ENCODE results near the gene OR52A1. TPM values are rescaled to one million over a fixed set of nuclear protein-coding genes. Genes with fewer than 3 reads are reported as not detected.
"Not testable (repeated sequence)": the region's sequence is repeated elsewhere in the genome, so short reads cannot be mapped to it uniquely, and the experiment has no call there.

The OR52A1 gene
- polyA plus RNA-seq, 3 donors, result not detected

DNA sequence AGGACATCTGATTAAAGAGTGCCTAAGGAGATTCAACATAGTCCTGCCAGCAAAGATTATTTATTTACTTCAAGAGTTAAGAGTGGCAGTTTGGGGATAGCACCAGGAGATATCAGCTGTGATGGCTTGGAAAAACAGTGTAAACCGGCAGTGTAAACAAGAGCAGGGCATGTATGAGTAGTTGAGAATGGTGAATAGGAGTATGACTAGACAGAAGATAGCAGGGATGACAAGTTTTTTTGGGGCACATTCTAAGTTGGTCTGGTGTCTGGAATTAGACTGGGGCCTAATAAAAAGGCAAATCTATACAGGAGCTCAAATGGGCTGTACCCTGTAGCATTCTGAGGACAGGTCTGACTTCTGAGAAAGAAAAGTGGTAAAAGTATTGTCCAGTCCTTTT lies 6.5 kb upstream of the OR52A1 start:
- WGBS (ENCODE audit: insufficient coverage), result no CpG with 5 or more reads among the region's 1 CpG
- intact Hi-C loops (cut with micrococcal nuclease); H3K79me2 ChIP-seq (ENCODE audit: insufficient read depth, low read length); H3K27me3 ChIP-seq (ENCODE audit: control insufficient read depth in 2 of 2, insufficient read depth in 2 of 2, low read length in 2 of 2); H3K9me3 ChIP-seq (replicated peaks in 1 of 2; ENCODE audit: control insufficient read depth in 1 of 2, insufficient read depth in 1 of 2, low read length in 2 of 2); H3K4me1 ChIP-seq (ENCODE audit: control insufficient read depth in 1 of 2, insufficient read depth in 2 of 2, low read length in 2 of 2); H3K9ac ChIP-seq (ENCODE audit: insufficient read depth, low read length, poor library complexity, severe bottlenecking); H3K4me3 ChIP-seq (replicated peaks in 1 of 3; ENCODE audit: low read depth in 2 of 3, low read length in 3 of 3); H3K27ac ChIP-seq (ENCODE audit: low read depth in 1 of 2, low read length in 2 of 2); H3K27me3 Mint-ChIP-seq (ENCODE audit: low read depth in 3 of 3); DNase-seq; H3K36me3 ChIP-seq (replicated peaks in 1 of 2; ENCODE audit: control insufficient read depth in 1 of 2, insufficient read depth in 2 of 2, low read length in 2 of 2); H3K27ac Mint-ChIP-seq; H3K4me3 Mint-ChIP-seq; H4K20me1 ChIP-seq (ENCODE audit: insufficient read depth, low read length); H2AFZ ChIP-seq (ENCODE audit: insufficient read depth, low read depth, low read length, poor library complexity, severe bottlenecking); H3K36me3 Mint-ChIP-seq; H3K4me1 Mint-ChIP-seq; H3K4me2 ChIP-seq (replicated peaks; ENCODE audit: extremely low read depth, low read length, poor library complexity, severe bottlenecking): not testable (repeated sequence)
- peaks cover 0 to 17% (median 6%) of the 10 kb centered on the region in 7 donors for H3K9me3 Mint-ChIP-seq

DNA sequence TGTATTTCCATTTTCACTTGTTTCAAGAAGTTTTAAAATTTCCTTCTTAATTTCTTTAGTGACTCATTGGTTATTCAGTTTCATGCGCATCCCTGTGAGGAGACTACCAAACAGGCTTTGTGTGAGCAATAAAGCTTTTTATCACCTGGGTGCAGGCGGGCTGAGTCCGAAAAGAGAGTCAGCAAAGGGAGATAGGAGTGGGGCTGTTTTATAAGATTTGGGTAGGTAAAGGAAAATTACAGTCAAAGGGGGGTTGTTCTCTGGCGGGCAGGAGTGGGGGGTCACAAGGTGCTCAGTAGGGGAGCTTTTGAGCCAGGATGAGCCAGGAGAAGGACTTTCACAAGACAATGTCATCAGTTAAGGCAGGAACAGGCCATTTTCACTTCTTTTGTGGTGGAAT lies 5.7 kb upstream of the OR52A1 start:
- H3K4me3 Mint-ChIP-seq, result not testable (repeated sequence)

DNA sequence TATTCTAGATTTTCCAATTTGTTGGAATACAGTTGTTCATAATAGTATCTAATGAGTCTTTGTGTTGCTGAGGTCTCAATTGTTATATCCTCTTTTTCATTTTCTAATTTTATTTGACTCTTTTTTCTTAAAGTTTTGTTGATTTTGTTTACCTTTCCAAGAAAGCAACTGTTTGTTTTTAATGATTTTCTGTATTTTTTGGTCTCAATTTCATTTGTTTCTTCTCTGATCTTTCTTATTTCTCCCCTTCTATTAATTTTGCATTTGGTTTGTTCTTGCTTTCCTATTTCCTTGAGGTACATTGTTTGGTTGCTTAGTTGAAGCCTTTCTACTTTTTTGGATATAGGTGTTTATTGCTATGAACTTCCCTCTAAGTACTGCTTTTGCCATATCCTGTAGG lies 5.2 kb upstream of the OR52A1 start:
- H2AFZ ChIP-seq (ENCODE audit: insufficient read depth, low read depth, low read length, poor library complexity, severe bottlenecking), result no peak overlapping the region

More for the DNA sequence above, 5.7 kb upstream of the OR52A1 start:
- H3K79me2 ChIP-seq (ENCODE audit: insufficient read depth, low read length); DNase-seq; H3K4me1 ChIP-seq (ENCODE audit: control insufficient read depth in 1 of 2, insufficient read depth in 2 of 2, low read length in 2 of 2); H2AFZ ChIP-seq (ENCODE audit: insufficient read depth, low read depth, low read length, poor library complexity, severe bottlenecking); intact Hi-C loops (cut with micrococcal nuclease); H3K27ac ChIP-seq (ENCODE audit: low read depth in 1 of 2, low read length in 2 of 2); H3K4me1 Mint-ChIP-seq; H3K4me3 ChIP-seq (replicated peaks in 1 of 3; ENCODE audit: low read depth in 2 of 3, low read length in 3 of 3); H3K27ac Mint-ChIP-seq; H4K20me1 ChIP-seq (ENCODE audit: insufficient read depth, low read length); H3K4me2 ChIP-seq (replicated peaks; ENCODE audit: extremely low read depth, low read length, poor library complexity, severe bottlenecking); H3K27me3 Mint-ChIP-seq (ENCODE audit: low read depth in 3 of 3); H3K27me3 ChIP-seq (ENCODE audit: control insufficient read depth in 2 of 2, insufficient read depth in 2 of 2, low read length in 2 of 2); H3K36me3 Mint-ChIP-seq; H3K36me3 ChIP-seq (replicated peaks in 1 of 2; ENCODE audit: control insufficient read depth in 1 of 2, insufficient read depth in 2 of 2, low read length in 2 of 2); H3K9ac ChIP-seq (ENCODE audit: insufficient read depth, low read length, poor library complexity, severe bottlenecking); H3K9me3 ChIP-seq (replicated peaks in 1 of 2; ENCODE audit: control insufficient read depth in 1 of 2, insufficient read depth in 1 of 2, low read length in 2 of 2): not testable (repeated sequence)
- peaks cover 0 to 17% (median 6%) of the 10 kb centered on the region in 7 donors for H3K9me3 Mint-ChIP-seq
- WGBS (ENCODE audit: insufficient coverage), result 82% methylated on average over 2 of the region's 4 CpGs

More for the DNA sequence above, 5.2 kb upstream of the OR52A1 start:
- TF ChIP-seq, protein P1, sequence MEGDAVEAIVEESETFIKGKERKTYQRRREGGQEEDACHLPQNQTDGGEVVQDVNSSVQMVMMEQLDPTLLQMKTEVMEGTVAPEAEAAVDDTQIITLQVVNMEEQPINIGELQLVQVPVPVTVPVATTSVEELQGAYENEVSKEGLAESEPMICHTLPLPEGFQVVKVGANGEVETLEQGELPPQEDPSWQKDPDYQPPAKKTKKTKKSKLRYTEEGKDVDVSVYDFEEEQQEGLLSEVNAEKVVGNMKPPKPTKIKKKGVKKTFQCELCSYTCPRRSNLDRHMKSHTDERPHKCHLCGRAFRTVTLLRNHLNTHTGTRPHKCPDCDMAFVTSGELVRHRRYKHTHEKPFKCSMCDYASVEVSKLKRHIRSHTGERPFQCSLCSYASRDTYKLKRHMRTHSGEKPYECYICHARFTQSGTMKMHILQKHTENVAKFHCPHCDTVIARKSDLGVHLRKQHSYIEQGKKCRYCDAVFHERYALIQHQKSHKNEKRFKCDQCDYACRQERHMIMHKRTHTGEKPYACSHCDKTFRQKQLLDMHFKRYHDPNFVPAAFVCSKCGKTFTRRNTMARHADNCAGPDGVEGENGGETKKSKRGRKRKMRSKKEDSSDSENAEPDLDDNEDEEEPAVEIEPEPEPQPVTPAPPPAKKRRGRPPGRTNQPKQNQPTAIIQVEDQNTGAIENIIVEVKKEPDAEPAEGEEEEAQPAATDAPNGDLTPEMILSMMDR (IDR thresholded peaks at IDR 0.05), result no peak
- peaks cover 0 to 17% (median 6%) of the 10 kb centered on the region in 7 donors for H3K9me3 Mint-ChIP-seq
- H3K27ac Mint-ChIP-seq, result no peak overlapping the region
- no peak overlapping the region for H3K9ac ChIP-seq (ENCODE audit: insufficient read depth, low read length, poor library complexity, severe bottlenecking)
- no peaks in the 10 kb centered on the region for H3K4me1 Mint-ChIP-seq
- no peaks in the 10 kb centered on the region for H3K27me3 ChIP-seq (ENCODE audit: control insufficient read depth in 2 of 2, insufficient read depth in 2 of 2, low read length in 2 of 2)
- no peaks in the 10 kb centered on the region for H3K9me3 ChIP-seq (replicated peaks in 1 of 2; ENCODE audit: control insufficient read depth in 1 of 2, insufficient read depth in 1 of 2, low read length in 2 of 2)
- H3K36me3 ChIP-seq (replicated peaks in 1 of 2; ENCODE audit: control insufficient read depth in 1 of 2, insufficient read depth in 2 of 2, low read length in 2 of 2), result no peaks in the 10 kb centered on the region
- no peaks in the 10 kb centered on the region for H3K36me3 Mint-ChIP-seq
- no peak overlapping the region for H3K4me2 ChIP-seq (replicated peaks; ENCODE audit: extremely low read depth, low read length, poor library complexity, severe bottlenecking)
- peaks cover 0 to 5% (median 0%) of the 10 kb centered on the region in 3 donors for H3K27me3 Mint-ChIP-seq (ENCODE audit: low read depth in 3 of 3)
- no peaks in the 10 kb centered on the region for H3K79me2 ChIP-seq (ENCODE audit: insufficient read depth, low read length)
- intact Hi-C loops (cut with micrococcal nuclease), result loop anchor here in 1 of 2 donors (10.0 kb wide), 1 partner anchor 55 kb away; no protein-coding TSS in a partner anchor
- H3K4me3 Mint-ChIP-seq, result no peak overlapping the region
- no peak for DNase-seq
- H3K4me3 ChIP-seq (replicated peaks in 1 of 3; ENCODE audit: low read depth in 2 of 3, low read length in 3 of 3), result no peak overlapping the region
- H3K4me1 ChIP-seq (ENCODE audit: control insufficient read depth in 1 of 2, insufficient read depth in 2 of 2, low read length in 2 of 2), result no peaks in the 10 kb centered on the region
- no peak overlapping the region for H3K27ac ChIP-seq (ENCODE audit: low read depth in 1 of 2, low read length in 2 of 2)
- no peaks in the 10 kb centered on the region for H4K20me1 ChIP-seq (ENCODE audit: insufficient read depth, low read length)

Data from CD14-positive monocyte (primary cell).